Loucy (cell line): ENCODE results near the gene AIFM2.

Source experiments
- EZH2phosphoT487 ChIP-seq: fragments of 200-600 bp; IDR thresholded peaks from 2 replicates; pipeline ENCODE4 v1.6.1; 2018; ENCODE audit warnings: antibody characterized with exemption, mild to moderate bottlenecking, moderate library complexity, borderline replicate concordance
- TF ChIP-seq, protein P1 (sequence below): fragments of 200-600 bp; sonication (generic); conservative IDR thresholded peaks from 2 replicates; pipeline ENCODE4 v1.5.1; 2014; ENCODE audit warnings: mild to moderate bottlenecking, antibody characterized with exemption, low read length

GRCh38 chr10:70130878-70131559 lies 1.6 kb downstream of the AIFM2 start:
- TF ChIP-seq, protein P1, sequence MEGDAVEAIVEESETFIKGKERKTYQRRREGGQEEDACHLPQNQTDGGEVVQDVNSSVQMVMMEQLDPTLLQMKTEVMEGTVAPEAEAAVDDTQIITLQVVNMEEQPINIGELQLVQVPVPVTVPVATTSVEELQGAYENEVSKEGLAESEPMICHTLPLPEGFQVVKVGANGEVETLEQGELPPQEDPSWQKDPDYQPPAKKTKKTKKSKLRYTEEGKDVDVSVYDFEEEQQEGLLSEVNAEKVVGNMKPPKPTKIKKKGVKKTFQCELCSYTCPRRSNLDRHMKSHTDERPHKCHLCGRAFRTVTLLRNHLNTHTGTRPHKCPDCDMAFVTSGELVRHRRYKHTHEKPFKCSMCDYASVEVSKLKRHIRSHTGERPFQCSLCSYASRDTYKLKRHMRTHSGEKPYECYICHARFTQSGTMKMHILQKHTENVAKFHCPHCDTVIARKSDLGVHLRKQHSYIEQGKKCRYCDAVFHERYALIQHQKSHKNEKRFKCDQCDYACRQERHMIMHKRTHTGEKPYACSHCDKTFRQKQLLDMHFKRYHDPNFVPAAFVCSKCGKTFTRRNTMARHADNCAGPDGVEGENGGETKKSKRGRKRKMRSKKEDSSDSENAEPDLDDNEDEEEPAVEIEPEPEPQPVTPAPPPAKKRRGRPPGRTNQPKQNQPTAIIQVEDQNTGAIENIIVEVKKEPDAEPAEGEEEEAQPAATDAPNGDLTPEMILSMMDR: no peak
- TF ChIP-seq EZH2phosphoT487: no peak
